Colonic mucosa (tissue), 4 donors: ENCODE results near the gene FEM1B. TPM values are rescaled to one million over a fixed set of nuclear protein-coding genes. Genes with fewer than 3 reads are reported as not detected.
A peak's percentile ranks its signal among the peaks of the same experiment; 100 is the strongest.

Experiments used
- DNase-seq: peaks from one replicate; pipeline ENCODE4 v3.0.0-alpha.2; 2020
- H3K27ac ChIP-seq: fragments of 200-600 bp; one replicate; pipeline ENCODE4 v1.8.0; 2021
- H3K27me3 ChIP-seq: fragments of 200-600 bp; one replicate; pipeline ENCODE4 v1.8.0; 2021
- H3K36me3 ChIP-seq: fragments of 200-600 bp; one replicate; pipeline ENCODE4 v1.8.0; 2021
- H3K4me1 ChIP-seq: fragments of 200-600 bp; one replicate; pipeline ENCODE4 v1.8.0; 2021; ENCODE audit warnings: mild to moderate bottlenecking
- H3K4me3 ChIP-seq: fragments of 200-600 bp; one replicate; pipeline ENCODE4 v1.8.0; 2021
- H3K9ac ChIP-seq, 2 donors: one replicate each; pipeline ENCODE4 v1.7.0; 2013; ENCODE audit warnings: control low read depth in 2 of 2, low read depth in 2 of 2, low read length in 2 of 2
- H3K9me3 ChIP-seq: fragments of 200-600 bp; one replicate; pipeline ENCODE4 v1.8.0; 2021
- CTCF ChIP-seq: fragments of 200-600 bp; IDR thresholded peaks from one replicate; pipeline ENCODE4 v1.8.0; 2022; ENCODE audit warnings: antibody characterized with exemption, mild to moderate bottlenecking
- intact Hi-C: fragments of 100-400 bp; cut with DNase I; formaldehyde crosslinking; loops from one replicate; pipeline ENCODE4 v1.14.1; 2022
- total RNA-seq, 2 donors: library from RNA; stranded (reverse); fragmentation: NEBNext Ultra II Directional in 1 of 2; extraction: Animal tissue kit (Norgen Biotek cat#: 25700) in 1 of 2; gene quantifications; one replicate each; pipeline ENCODE4 v1.2.1, GENCODE V29; 2021
- donor health status: healthy.
- donor health status: DM: no; HTN: no; CAD: no.
- donor health status: DM: no; HTN: no; CAD: no.

FEM1B gene
- total RNA-seq, 2 donors from 2014 or later: 34.4 to 52.4 TPM

GRCh38 chr15:68301301-68301700, 23.8 kb downstream of the FEM1B start:
- intact Hi-C loops: loop anchor here (5.0 kb wide), 1 partner anchor 49 kb away; no protein-coding TSS in a partner anchor

GRCh38 chr15:68302729-68303128, 25.2 kb downstream of the FEM1B start:
- TF ChIP-seq CTCF: no peak
- Histone ChIP-seq H3K9ac (no peak overlapping the region), H3K36me3 (no peaks in the 10 kb centered on the region), H3K4me3 (no peak overlapping the region), H3K9me3 (no peaks in the 10 kb centered on the region), H3K27ac (no peak overlapping the region), H3K27me3 (no peaks in the 10 kb centered on the region), H3K4me1 (peaks cover 3% of the 10 kb centered on the region)
- peak; percentile 15 for DNase-seq
- intact Hi-C loops: loop anchor here (5.0 kb wide), 1 partner anchor 50 kb away; no protein-coding TSS in a partner anchor

More at GRCh38 chr15:68301301-68301700, 23.8 kb downstream of the FEM1B start:
- Histone ChIP-seq H3K9me3 (no peaks in the 10 kb centered on the region), H3K36me3 (no peaks in the 10 kb centered on the region), H3K27ac (no peak overlapping the region), H3K4me1 (peaks cover 3% of the 10 kb centered on the region), H3K9ac (no peak overlapping the region), H3K27me3 (no peaks in the 10 kb centered on the region), H3K4me3 (no peak overlapping the region)
- peak; percentile 13 for DNase-seq
- TF ChIP-seq CTCF: no peak

- Histone ChIP-seq H3K4me3 (no peak overlapping the region), H3K27me3 (no peaks in the 10 kb centered on the region), H3K27ac (no peak overlapping the region), H3K4me1 (peaks cover 3% of the 10 kb centered on the region), H3K36me3 (no peaks in the 10 kb centered on the region), H3K9ac (peak overlapping the region in 1 of 2 donors; percentile 5), H3K9me3 (no peaks in the 10 kb centered on the region)
- TF ChIP-seq CTCF: no peak
- peak; percentile 10 for DNase-seq
- intact Hi-C loops: loop anchor here (5.0 kb wide), 1 partner anchor 51 kb away; no protein-coding TSS in a partner anchor
These were observed 25.6 kb downstream of the FEM1B start for GRCh38 chr15:68303134-68303533.

GRCh38 chr15:68303560-68304436, 26.3 kb downstream of the FEM1B start:
- Histone ChIP-seq H3K4me3 (no peak overlapping the region), H3K36me3 (no peaks in the 10 kb centered on the region), H3K9ac (no peak overlapping the region), H3K4me1 (peaks cover 3% of the 10 kb centered on the region), H3K27ac (no peak overlapping the region), H3K9me3 (no peaks in the 10 kb centered on the region), H3K27me3 (no peaks in the 10 kb centered on the region)
- intact Hi-C loops: loop anchor here (5.0 kb wide), 1 partner anchor 51 kb away; no protein-coding TSS in a partner anchor
- peak; percentile 9 for DNase-seq
- TF ChIP-seq CTCF: no peak

- no peaks in the 10 kb centered on the region for H3K27me3 ChIP-seq
- no peaks in the 10 kb centered on the region for H3K9me3 ChIP-seq
- intact Hi-C loops: loop anchor here (5.0 kb wide), 1 partner anchor 52 kb away; no protein-coding TSS in a partner anchor
- peak; percentile 15 for DNase-seq
- peaks cover 2% of the 10 kb centered on the region for H3K4me1 ChIP-seq
- H3K27ac ChIP-seq: no peak overlapping the region
- H3K4me3 ChIP-seq: no peak overlapping the region
- TF ChIP-seq CTCF: no peak
- H3K9ac ChIP-seq: no peak overlapping the region
- H3K36me3 ChIP-seq: no peaks in the 10 kb centered on the region
These were observed 27.2 kb downstream of the FEM1B start for GRCh38 chr15:68304589-68305337.
